IPS-18c (cell line): ENCODE results near the gene SLC30A3.
"Not testable (repeated sequence)": the region's sequence is repeated elsewhere in the genome, so short reads cannot be mapped to it uniquely, and the experiment has no call there.

Source experiments
- H3K4me3 ChIP-seq: 2 replicates; pipeline ENCODE4 v1.7.0; 2013; ENCODE audit warnings: low read depth, mild to moderate bottlenecking, low read length, moderate library complexity; ENCODE audit not compliant: insufficient read depth
- H3K9me3 ChIP-seq: one replicate; pipeline ENCODE4 v1.6.1; 2013; ENCODE audit warnings: mild to moderate bottlenecking, low read length, moderate library complexity; ENCODE audit not compliant: control insufficient read depth, insufficient read depth

SLC30A3 gene

DNA sequence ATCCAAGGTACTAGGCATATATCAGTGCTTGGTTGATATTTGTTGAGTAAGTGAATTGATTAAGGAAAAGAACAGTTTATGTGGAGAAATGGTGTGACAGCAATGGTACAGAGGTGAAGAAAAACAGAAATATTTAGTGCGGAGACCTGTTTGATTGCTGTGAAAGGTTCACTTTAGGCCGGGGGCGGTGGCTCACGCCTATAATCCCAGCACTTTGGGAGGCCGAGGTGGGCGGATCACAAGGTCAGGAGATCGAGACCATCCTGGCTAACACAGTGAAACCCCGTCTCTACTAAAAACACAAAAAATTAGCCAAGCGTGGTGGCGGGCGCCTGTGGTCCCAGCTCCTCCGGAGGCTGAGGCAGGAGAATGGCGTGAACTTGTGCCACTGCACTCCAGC lies 5.4 kb upstream of the SLC30A3 start:
- H3K4me3 ChIP-seq, H3K9me3 ChIP-seq: not testable (repeated sequence)

DNA sequence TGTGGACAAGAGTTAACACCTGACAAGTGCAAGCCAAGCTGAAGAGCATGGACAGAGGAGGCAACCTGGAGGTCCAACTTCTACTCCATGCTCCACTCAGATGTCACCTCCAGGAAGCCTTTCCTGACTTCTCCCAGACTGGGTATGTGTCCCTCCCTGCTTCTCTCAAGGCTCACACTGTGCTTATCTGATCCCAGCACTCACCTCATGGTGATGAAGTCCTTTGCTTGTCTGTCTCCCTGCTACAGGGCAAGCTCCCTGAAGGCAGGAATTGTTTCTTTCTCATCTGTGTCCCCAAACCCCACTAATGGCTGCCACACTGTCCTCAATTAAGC lies 2.7 kb upstream of the SLC30A3 start:
- Histone ChIP-seq H3K9me3 (no peaks in the 10 kb centered on the region), H3K4me3 (no peak overlapping the region)

GRCh38 chr2:27264753-27265535 lies 2.1 kb upstream of the SLC30A3 start:
- Histone ChIP-seq H3K9me3 (no peaks in the 10 kb centered on the region), H3K4me3 (peak overlapping the region; percentile 61)

DNA sequence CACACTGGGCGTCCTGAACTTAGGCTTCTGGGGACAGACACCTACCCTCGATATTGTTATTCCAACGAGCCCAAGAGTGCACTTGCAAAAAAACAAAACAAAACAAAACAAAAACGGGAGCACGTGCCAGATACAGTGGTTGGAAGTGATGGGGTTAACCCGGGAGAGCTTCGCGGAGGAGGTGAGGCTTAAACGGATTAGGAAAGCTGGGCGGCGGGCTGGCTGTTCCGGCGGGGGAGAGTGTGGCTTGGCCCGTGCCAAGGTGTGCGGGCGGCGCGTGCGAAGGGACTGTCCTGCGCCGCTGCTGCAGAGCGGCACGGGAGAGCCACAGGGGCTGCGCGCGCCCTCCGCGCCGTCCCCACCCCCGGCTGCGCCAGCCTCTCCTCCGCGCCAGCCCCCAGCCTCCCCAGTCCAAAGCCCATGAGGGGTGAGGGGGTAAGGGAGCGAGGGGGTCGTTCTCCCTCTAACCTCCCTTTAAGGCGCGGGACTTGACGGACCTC lies 1.5 kb upstream of the SLC30A3 start:
- H3K9me3 ChIP-seq, result no peaks in the 10 kb centered on the region
- H3K4me3 ChIP-seq, result peak overlapping the region; percentile 61; the same call in 1 of the 2 replicates

DNA sequence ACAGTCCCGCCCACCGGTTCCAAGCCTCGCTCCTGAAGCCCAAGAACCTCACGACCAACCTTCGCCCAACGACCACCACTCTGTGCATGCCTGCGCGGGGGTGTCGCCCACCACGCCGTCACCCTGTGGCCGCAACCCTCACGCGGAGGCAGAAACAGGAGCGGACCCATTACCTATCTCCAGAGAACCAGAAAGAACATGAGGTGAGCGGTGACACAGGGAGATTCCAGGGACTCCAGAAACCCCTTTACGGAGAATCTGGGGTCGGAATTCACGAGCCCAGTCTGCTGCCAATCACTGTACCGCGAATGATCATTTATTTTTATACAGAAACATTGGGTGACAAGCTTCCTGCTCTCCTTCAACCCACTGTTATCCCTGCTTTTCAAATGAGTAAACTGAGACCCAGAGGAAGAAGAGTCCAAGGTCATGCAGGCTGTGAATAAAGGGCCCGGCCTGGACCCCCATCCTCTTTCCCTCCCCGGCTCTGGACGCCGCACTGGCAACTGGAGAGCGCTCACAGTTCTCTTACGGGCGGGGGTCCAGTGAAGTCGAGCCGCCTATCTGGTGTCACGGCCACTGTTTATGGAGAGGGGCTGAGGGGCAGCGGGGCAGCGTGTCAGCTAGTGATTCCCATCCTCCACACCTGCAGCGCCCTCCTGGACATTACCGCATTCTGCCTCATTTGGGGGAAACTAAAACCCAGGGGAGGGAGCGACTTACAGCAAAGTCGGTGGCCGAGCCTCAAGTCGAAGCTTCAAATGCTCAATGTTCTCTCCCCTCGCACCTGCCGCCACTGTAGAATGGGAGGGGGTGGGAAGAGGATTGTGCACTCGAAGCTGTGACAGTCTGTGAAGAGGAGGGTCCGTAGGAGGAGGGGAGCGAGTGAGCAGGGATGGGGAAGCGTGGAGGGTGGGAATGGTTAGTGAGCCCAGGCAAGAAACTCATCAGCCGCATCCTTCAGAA lies 723 bp upstream of the SLC30A3 start:
- H3K4me3 ChIP-seq, result peak overlapping the region; percentile 61
- H3K9me3 ChIP-seq, result no peaks in the 10 kb centered on the region

DNA sequence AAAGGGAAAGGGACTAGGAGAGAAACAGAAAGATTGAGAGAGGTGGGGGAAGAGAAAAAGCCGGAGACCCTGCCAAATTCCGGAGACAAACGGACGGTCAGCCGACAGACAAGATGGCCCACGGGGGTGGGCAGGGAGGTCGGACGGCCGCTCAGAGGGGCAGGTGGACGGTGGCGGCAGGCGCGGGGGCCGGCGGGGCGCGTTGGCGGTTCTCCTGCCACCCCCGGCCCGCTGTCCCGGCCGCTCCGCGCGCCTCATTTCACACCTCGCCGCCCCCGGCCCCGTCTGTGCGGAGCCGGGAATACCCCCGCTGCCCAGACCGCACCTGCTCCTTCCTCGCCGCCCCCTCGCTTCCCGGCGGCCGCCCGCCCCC lies 935 bp downstream of the SLC30A3 start:
- Histone ChIP-seq H3K9me3 (no peaks in the 10 kb centered on the region), H3K4me3 (peak overlapping the region; percentile 36; the same call in 1 of the 2 replicates)

- Histone ChIP-seq H3K9me3 (no peaks in the 10 kb centered on the region), H3K4me3 (peak overlapping the region; percentile 36)
Observed at GRCh38 chr2:27261241-27261925, 1.5 kb downstream of the SLC30A3 start.

GRCh38 chr2:27258051-27258450 lies 4.8 kb downstream of the SLC30A3 start:
- H3K4me3 ChIP-seq, result no peak overlapping the region
- no peaks in the 10 kb centered on the region for H3K9me3 ChIP-seq

DNA sequence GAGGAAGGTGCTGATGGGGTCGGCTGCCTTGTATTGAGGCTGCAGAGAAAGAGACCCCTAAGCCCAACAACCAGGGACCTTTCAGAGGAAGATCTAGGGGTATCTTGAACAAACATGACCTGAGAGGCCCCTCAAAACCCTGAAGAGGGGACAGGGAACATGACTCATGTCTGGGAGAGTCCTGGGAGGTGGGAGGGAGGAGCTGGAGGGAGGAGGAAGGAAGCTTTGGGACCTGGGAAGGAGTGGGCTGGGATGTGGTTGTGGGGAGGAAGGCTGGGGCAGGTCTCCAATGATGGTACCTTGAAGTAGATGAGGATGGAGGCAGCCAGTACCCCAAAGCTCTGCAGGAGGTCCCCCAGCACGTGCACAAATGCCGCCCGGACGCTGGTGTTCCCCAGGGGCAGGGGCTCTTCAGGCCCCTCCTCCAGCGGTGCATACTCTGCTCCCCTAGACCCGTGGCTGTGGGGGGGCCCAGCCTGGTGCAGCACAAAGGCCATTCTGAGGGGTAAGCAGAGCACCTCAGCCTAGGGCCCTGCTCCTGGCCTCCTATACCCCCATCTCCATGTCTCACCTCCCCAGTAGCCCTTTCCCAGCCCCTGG lies 5.9 kb downstream of the SLC30A3 start:
- H3K4me3 ChIP-seq, result no peak overlapping the region; the same call in 1 of the 2 replicates
- no peaks in the 10 kb centered on the region for H3K9me3 ChIP-seq

- Histone ChIP-seq H3K9me3 (no peaks in the 10 kb centered on the region), H3K4me3 (no peak overlapping the region)
Observed at GRCh38 chr2:27255660-27256059, 7.2 kb downstream of the SLC30A3 start.

- no peaks in the 10 kb centered on the region for H3K9me3 ChIP-seq
- no peak overlapping the region for H3K4me3 ChIP-seq
Observed at GRCh38 chr2:27255187-27255586, 7.7 kb downstream of the SLC30A3 start.

DNA sequence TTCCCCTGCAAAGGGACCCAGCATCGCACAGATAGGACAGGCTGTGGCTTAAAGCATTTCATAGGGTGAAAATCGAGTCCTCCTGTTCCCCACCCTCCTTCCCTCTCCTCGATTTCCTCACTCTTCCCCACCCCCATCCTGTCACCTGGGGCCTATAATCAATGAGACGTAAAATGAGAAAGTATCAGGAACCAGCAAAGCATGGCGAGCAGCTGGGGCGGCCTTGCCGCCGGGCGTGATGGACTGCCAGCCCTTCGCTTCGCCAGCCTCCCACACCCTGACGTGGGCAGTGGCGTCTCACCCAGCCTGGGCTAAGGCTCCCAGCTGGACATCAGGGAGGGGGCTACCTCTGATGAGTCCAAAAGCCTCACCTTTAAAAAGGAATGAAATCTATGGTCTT lies 11.1 kb downstream of the SLC30A3 start:
- H3K4me3 ChIP-seq, result no peak overlapping the region
- no peaks in the 10 kb centered on the region for H3K9me3 ChIP-seq

GRCh38 chr2:27250652-27251379 lies 12.0 kb downstream of the SLC30A3 start:
- no peaks in the 10 kb centered on the region for H3K9me3 ChIP-seq
- peak overlapping the region; percentile 38; the same call in 1 of the 2 replicates for H3K4me3 ChIP-seq

DNA sequence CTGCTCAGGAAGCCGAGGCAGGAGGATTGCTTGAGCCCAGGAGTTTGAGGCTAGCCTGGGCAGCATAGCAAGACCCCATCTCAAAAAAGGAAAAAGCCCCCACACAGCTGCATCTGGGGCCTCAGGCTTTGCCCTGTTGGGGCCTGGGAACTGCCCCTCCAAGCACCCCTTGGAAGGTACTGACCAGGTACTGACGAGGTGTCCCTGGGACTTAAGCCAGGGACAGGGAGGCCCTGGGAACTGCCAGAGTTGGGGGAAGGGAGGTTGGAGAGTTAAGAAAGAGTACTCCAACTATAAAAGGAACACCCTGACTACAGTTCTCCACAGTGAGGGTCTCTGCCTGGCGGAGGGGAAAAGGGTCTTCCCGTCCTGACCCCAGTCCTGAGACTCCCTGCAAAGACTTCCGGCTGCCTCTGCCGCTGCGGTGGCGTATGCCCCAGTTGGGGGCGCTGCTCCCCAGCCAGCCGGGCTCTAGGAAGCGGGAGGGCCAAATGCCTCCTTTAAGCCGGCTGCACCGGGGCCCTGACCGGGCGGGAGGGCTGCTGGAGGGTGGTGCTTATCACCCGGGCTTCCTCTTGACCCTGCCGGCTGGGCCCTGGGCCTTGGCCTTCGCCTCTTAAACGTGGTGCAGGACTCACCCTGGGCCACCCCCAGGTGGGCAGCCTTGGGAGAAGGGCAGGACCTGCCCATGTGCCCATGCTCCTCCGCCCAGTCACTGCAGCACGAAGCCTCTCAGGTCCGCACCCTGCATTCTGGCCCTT lies 12.8 kb downstream of the SLC30A3 start:
- H3K4me3 ChIP-seq, result peak overlapping the region; percentile 38; the same call in 1 of the 2 replicates
- H3K9me3 ChIP-seq, result no peaks in the 10 kb centered on the region

DNA sequence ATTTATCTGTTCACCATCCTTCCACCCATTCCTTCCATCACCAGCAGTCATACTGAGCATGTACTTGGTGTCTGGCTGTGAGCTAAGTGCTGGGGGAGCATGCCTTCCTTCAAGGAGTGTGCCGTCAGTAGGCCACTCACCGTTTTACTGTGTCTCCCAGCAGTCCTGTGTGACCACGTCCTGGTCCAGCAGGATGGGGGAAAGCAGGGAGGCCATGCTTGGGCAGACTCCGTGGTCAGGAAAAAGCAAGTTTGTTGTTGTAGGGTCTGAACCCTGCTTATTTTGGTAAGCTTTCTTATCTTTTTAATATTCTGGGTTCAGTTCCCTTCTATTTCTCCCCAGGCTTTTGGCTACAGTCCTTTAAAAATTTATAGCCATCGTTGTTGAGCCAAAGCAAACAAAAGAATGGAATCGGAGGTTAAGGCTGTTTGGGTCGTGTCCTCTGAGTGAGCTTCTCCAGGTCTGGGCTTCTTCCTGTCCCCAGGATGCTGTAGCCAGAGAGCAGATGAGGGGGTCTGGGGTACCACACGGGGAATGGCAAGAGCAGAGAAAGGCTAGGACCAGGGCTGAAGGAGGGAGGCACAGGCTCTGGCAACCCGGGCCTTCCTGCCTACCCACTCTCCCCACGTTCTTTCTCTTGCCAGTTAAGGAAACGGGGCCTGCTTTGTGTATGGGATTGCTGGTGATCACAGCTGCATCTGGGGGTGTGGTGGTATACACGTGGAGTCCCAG lies 13.5 kb downstream of the SLC30A3 start:
- Histone ChIP-seq H3K4me3 (no peak overlapping the region), H3K9me3 (no peaks in the 10 kb centered on the region)
